Measurements from ENCODE around the gene OGFR.

- TF ChIP-seq CTCF (IDR thresholded peaks at IDR 0.05) (no peak), POLR2A (IDR thresholded peaks at IDR 0.05) (no peak)
These were observed 20.1 kb upstream of the OGFR start for GRCh38 chr20:62784497-62784896.

All from adrenal gland (tissue), 5 donors.